SK-MEL-5 (cell line): ENCODE measurements around the gene POFUT1. TPM values are rescaled to one million over a fixed set of nuclear protein-coding genes. Genes with fewer than 3 reads are reported as not detected.

Experiments used
- DNase-seq: peaks from one replicate; pipeline ENCODE4 v3.0.0-alpha.2; 2016; ENCODE audit warnings: low read depth, low spot score
- in situ Hi-C: cut with HindIII; loops from 2 replicates; pipeline ENCODE4 v1.10.0; 2016; ENCODE audit warnings: low sequenced_read_pairs, high pct_unique_total_duplicates, low pct_unique_long_range_greater_than_20kb
- total RNA-seq: library from RNA; depleted of rRNA; stranded (reverse); fragments of >200 nt; shearing (Covaris generic); gene quantifications from 2 replicates; pipeline ENCODE4 v1.2.3, GENCODE V29; 2014

POFUT1 gene
- total RNA-seq, 1 experiment from 2014 or later: 56.1 TPM

GRCh38 chr20:32226391-32226790 lies 18.7 kb downstream of the POFUT1 start:
- no peak for DNase-seq
- in situ Hi-C loops: no loop called here

GRCh38 chr20:32227306-32227705 lies 19.6 kb downstream of the POFUT1 start:
- no peak for DNase-seq
- in situ Hi-C loops: no loop called here

- no peak for DNase-seq
- in situ Hi-C loops: no loop called here
Measured at GRCh38 chr20:32227744-32228688, 20.3 kb downstream of the POFUT1 start.

GRCh38 chr20:32229251-32229747 lies 21.6 kb downstream of the POFUT1 start:
- in situ Hi-C loops: no loop called here

GRCh38 chr20:32230707-32231106 lies 23.0 kb downstream of the POFUT1 start:
- in situ Hi-C loops: no loop called here
- no peak for DNase-seq

More at GRCh38 chr20:32229251-32229747, 21.6 kb downstream of the POFUT1 start:
- no peak for DNase-seq

GRCh38 chr20:32231245-32231644 lies 23.6 kb downstream of the POFUT1 start:
- in situ Hi-C loops: no loop called here

GRCh38 chr20:32231847-32232246 lies 24.2 kb downstream of the POFUT1 start:
- in situ Hi-C loops: no loop called here
- no peak for DNase-seq

More at GRCh38 chr20:32231245-32231644, 23.6 kb downstream of the POFUT1 start:
- DNase-seq: no peak

GRCh38 chr20:32232326-32232886 lies 24.7 kb downstream of the POFUT1 start:
- in situ Hi-C loops: no loop called here

GRCh38 chr20:32233286-32233685 lies 25.6 kb downstream of the POFUT1 start:
- in situ Hi-C loops: no loop called here
- no peak for DNase-seq

More at GRCh38 chr20:32232326-32232886, 24.7 kb downstream of the POFUT1 start:
- DNase-seq: no peak

GRCh38 chr20:32234135-32234808 lies 26.6 kb downstream of the POFUT1 start:
- in situ Hi-C loops: no loop called here
- no peak for DNase-seq

GRCh38 chr20:32235331-32236047 lies 27.8 kb downstream of the POFUT1 start:
- in situ Hi-C loops: no loop called here
- no peak for DNase-seq

GRCh38 chr20:32236048-32236533 lies 28.4 kb downstream of the POFUT1 start:
- DNase-seq: no peak
- in situ Hi-C loops: no loop called here

GRCh38 chr20:32236819-32237218 lies 29.1 kb downstream of the POFUT1 start:
- in situ Hi-C loops: no loop called here
- no peak for DNase-seq

- in situ Hi-C loops: no loop called here
Measured at GRCh38 chr20:32237419-32237818, 29.7 kb downstream of the POFUT1 start.

GRCh38 chr20:32238483-32239425 lies 31.1 kb downstream of the POFUT1 start:
- no peak for DNase-seq
- in situ Hi-C loops: no loop called here

More at GRCh38 chr20:32237419-32237818, 29.7 kb downstream of the POFUT1 start:
- no peak for DNase-seq

- no peak for DNase-seq
- in situ Hi-C loops: no loop called here
Measured at GRCh38 chr20:32240205-32240604, 32.5 kb downstream of the POFUT1 start.
